ENCODE results near the gene PIF1.

GRCh38 chr15:64781299-64781698 lies 44.1 kb downstream of the PIF1 start:
- TF ChIP-seq CTCF (conservative IDR thresholded peaks at IDR 0.05; ENCODE audit: low read length), result no peak
- no peak for TF ChIP-seq EZH2phosphoT487 (IDR thresholded peaks at IDR 0.05; ENCODE audit: borderline replicate concordance, low read depth, low read length)
